WERI-Rb-1 (cell line): ENCODE data around the gene TTC9B.

Experiments
- DNase-seq: peaks from one replicate; pipeline ENCODE4 v3.0.0-alpha.2; 2020
- H3K27ac ChIP-seq: fragments of 250-450 bp; sonication (Bioruptor Pico); 2 replicates; pipeline ENCODE4 v1.5.1; 2020; ENCODE audit warnings: mild to moderate bottlenecking, moderate library complexity
- H3K27me3 ChIP-seq: fragments of 250-450 bp; sonication (Bioruptor Pico); 2 replicates; pipeline ENCODE4 v1.5.1; 2021; ENCODE audit warnings: mild to moderate bottlenecking, low read depth, moderate library complexity; ENCODE audit not compliant: insufficient read depth, severe bottlenecking
- H3K36me3 ChIP-seq: fragments of 250-450 bp; sonication (Bioruptor Pico); 2 replicates; pipeline ENCODE4 v1.5.1; 2020; ENCODE audit warnings: mild to moderate bottlenecking, moderate library complexity
- H3K4me3 ChIP-seq: 2 replicates; pipeline ENCODE4 v1.5.1; 2011; ENCODE audit warnings: low read depth, mild to moderate bottlenecking, control low read depth, low read length
- H3K9me3 ChIP-seq: fragments of 250-450 bp; sonication (Bioruptor Pico); 2 replicates; pipeline ENCODE4 v1.5.1; 2021; ENCODE audit warnings: mild to moderate bottlenecking, moderate library complexity; ENCODE audit not compliant: severe bottlenecking
- TF ChIP-seq, protein P1 (sequence below): IDR thresholded peaks from 2 replicates; pipeline ENCODE4 v1.5.1; 2011; ENCODE audit warnings: low read depth, mild to moderate bottlenecking, control low read depth, inconsistent platforms, low read length

The TTC9B gene

DNA sequence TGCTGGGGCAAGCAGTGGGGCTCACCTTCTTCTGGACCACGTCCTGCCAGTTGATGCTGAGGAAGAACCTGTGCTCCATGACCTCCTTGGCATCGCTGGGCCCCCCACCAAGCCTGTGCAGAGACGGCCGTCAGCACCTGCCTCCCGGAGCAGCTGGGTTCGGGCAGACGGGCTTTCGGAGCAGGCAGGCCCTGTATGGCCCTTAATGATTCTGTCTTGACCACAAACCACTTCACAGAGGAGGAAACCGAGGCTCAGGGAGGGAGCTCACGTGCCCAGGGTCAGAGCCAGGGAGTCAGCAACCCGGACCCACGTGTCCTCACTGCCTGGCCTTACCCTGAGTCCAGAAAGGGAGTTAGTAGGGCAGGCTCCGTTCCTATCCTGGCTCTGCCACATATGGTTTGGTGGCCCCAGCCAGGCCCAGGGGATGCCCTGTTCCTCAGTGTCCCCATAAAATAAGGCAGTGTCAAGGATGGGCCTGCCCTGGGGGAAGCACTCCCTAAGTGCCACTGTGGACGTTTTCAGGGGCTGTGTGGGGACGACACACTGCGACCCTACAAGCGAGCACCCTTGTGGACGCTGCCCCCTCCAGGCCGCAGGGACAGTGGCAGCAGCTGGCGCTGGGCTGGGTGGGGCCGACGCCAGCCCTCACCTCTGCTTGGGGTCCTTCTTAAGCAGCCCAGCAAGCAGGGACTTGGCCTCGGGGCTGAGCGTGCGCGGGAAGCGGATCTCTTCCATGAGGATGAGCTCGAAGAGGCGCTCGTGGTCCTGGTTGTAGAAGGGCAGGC is 17.2 kb upstream of the TTC9B start:
- H3K27ac ChIP-seq, result no peak overlapping the region
- H3K9me3 ChIP-seq, result no peaks in the 10 kb centered on the region
- H3K27me3 ChIP-seq, result no peaks in the 10 kb centered on the region
- H3K36me3 ChIP-seq, result peaks cover 51% of the 10 kb centered on the region
- no peak for DNase-seq
- no peak overlapping the region for H3K4me3 ChIP-seq
- TF ChIP-seq, protein P1, sequence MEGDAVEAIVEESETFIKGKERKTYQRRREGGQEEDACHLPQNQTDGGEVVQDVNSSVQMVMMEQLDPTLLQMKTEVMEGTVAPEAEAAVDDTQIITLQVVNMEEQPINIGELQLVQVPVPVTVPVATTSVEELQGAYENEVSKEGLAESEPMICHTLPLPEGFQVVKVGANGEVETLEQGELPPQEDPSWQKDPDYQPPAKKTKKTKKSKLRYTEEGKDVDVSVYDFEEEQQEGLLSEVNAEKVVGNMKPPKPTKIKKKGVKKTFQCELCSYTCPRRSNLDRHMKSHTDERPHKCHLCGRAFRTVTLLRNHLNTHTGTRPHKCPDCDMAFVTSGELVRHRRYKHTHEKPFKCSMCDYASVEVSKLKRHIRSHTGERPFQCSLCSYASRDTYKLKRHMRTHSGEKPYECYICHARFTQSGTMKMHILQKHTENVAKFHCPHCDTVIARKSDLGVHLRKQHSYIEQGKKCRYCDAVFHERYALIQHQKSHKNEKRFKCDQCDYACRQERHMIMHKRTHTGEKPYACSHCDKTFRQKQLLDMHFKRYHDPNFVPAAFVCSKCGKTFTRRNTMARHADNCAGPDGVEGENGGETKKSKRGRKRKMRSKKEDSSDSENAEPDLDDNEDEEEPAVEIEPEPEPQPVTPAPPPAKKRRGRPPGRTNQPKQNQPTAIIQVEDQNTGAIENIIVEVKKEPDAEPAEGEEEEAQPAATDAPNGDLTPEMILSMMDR, result peak; percentile 58

DNA sequence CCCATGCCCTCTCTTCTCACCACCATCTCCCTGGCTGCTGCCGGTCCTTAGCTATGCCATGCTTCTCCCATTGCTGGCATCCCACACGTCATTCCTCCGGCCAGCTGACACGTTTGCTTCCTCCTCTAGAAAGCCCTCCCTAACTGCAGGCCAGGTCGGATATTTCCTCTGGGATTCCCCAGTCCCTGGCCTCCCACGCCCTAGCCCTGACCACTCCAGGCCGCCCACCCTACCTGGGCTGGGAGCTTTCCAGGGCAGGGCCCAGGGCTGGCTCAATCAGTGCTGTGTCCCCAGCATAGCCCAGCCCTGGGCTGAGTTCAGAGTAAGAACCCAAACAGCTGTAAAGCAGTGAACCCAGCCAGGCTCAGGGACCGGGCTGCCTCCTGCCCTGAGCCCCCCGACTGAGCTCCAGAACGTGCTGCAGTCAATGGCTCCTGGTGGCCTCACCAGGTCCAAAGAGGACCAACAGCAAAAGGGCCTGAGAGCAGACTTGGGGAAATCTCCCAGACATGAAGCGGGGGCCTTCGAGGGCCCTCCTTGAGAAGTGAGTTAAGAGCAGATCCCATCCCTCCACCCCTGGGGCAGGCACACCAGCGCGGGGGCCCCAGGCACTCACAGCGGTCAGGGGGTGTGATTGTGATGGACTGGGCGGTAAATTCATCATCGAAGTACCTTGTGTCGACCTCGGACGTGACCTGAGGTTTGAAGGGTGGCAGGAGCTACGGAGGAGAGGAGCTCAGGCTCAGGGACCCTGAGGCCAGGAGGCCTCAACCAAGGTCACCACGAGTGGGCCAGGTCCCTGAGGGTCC is 16.4 kb upstream of the TTC9B start:
- Histone ChIP-seq H3K27ac (no peak overlapping the region), H3K9me3 (no peaks in the 10 kb centered on the region), H3K27me3 (no peaks in the 10 kb centered on the region), H3K4me3 (no peak overlapping the region), H3K36me3 (peaks cover 43% of the 10 kb centered on the region)
- no peak for DNase-seq
- TF ChIP-seq, protein P1, result no peak

DNA sequence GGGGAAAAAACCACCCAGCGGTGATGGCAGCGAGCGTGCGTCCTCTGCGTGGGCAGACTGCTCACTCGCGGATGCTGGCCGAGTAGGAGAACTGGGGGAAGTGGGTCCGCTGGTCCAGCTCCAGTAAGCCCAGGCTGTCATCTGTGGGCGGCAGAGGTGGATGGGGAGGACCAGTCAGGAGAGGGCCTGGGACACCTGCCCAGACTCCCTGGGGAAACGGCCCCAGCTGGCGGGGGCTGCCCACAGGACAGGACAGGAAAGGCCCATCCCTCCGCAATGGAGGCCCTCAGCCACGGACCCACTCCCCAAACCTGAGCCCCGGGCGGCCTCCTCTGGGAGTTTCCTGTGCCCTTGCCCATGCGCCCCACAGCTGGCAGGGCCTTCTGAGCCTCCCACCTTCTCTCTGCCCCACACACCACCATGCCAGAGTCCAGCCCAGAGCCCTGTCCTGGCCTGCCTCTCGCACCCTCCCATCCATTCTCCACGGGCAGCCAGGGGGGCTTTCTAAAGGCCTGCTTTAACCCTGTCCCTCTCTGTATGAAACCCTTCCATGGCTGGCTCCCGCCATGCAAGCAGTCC is 15.7 kb upstream of the TTC9B start:
- no peak for DNase-seq
- no peaks in the 10 kb centered on the region for H3K9me3 ChIP-seq
- no peak overlapping the region for H3K4me3 ChIP-seq
- no peaks in the 10 kb centered on the region for H3K27me3 ChIP-seq
- TF ChIP-seq, protein P1, result no peak
- H3K36me3 ChIP-seq, result peaks cover 36% of the 10 kb centered on the region
- H3K27ac ChIP-seq, result no peak overlapping the region

DNA sequence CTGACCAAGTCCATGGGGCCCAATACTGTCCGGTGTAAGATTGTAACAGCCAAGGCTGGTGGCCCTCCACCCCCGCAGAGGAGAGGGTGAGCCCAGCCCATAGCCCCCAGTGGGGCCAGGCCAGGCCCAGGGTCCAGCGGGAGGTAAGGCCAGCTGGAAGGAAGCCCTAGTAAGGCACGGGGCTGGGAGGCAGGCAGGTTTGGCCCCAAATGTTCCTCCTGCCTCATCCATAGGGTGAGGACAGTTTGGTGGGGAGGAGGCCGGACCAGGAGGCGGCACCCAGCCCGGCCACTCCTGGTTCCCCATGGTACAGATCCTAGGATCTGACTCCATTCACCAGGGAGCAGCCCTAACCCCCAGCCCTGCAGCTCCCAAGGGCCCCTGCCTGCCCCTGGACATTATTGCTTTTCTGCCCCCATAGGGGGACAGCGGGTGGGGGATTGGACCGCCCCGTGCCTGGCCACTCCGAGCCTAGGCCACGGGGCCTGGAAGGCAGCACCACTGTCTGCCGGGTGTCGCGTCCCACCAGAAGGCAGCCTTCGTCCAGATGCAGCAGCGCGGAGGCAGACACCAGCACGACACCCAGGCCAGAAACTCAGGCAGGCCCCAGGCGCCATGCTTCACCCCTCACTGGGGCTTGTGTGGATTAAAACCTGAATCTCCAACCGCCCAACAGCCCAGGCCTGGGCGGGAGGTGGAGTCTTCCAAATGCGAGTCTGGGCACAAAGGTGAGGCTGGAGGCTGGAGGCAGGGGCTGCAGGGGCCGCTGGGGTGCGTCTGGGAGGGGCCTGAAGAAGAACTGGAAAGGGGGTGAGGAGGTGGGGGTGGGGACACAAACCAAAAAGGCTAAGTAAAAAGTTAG is 15.0 kb upstream of the TTC9B start:
- no peak overlapping the region for H3K4me3 ChIP-seq
- peaks cover 29% of the 10 kb centered on the region for H3K36me3 ChIP-seq
- H3K27me3 ChIP-seq, result no peaks in the 10 kb centered on the region
- H3K27ac ChIP-seq, result no peak overlapping the region
- TF ChIP-seq, protein P1, result no peak
- H3K9me3 ChIP-seq, result no peaks in the 10 kb centered on the region
- no peak for DNase-seq

DNA sequence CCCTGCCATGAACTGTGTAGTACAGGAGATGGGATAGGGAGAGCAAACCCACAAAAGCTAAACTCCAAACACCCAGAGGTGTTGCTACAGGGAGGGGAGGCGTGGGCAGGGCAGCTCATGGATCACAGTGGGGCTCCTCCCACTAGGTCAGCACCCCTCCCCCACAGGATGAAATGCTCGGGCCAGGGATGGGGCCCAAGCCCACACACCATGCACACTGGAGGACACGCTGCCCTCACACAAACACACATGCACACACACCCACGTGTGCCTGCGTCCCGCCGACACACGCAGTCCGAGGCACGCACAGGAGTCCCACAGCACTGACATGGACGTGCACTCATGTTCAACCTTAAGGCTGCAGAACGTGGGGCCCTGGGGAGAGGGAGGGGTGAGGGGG is 14.3 kb upstream of the TTC9B start:
- TF ChIP-seq, protein P1, result no peak
- Histone ChIP-seq H3K36me3 (peaks cover 22% of the 10 kb centered on the region), H3K9me3 (no peaks in the 10 kb centered on the region), H3K4me3 (no peak overlapping the region), H3K27ac (no peak overlapping the region), H3K27me3 (peaks cover 6% of the 10 kb centered on the region)
- no peak for DNase-seq
